ENCODE results near the gene TWIST1.

- TF ChIP-seq CTCF (conservative IDR thresholded peaks at IDR 0.05; ENCODE audit: low read depth, low read length) (no peak), EZH2phosphoT487 (IDR thresholded peaks at IDR 0.05; ENCODE audit: borderline replicate concordance, low read length) (no peak)
Observed at GRCh38 chr7:19119870-19120486, 2.5 kb upstream of the TWIST1 start.

All from PC-3 (cell line).